Measurements from ENCODE around the gene ZC3HAV1L.

- no peak for TF ChIP-seq REST (IDR thresholded peaks at IDR 0.05; ENCODE audit: low read depth)
- no peak for TF ChIP-seq CREB1 (IDR thresholded peaks at IDR 0.05; ENCODE audit: low read depth)
- no peak for TF ChIP-seq TAF1 (IDR thresholded peaks at IDR 0.05; ENCODE audit: low read depth)
- no peak for TF ChIP-seq TEAD4 (IDR thresholded peaks at IDR 0.05)
- TF ChIP-seq RAD21 (IDR thresholded peaks at IDR 0.05; ENCODE audit: low read depth) = no peak
Measured at GRCh38 chr7:139023076-139023475, 12.8 kb downstream of the ZC3HAV1L start.

All from Ishikawa (cell line).